ENCODE results near the gene ARMC6. TPM values are rescaled to one million over a fixed set of nuclear protein-coding genes. Genes with fewer than 3 reads are reported as not detected.

The ARMC6 gene
- total and polyA plus RNA-seq, 7 donors, result 11.4 to 23.5 (median 15.6) TPM

DNA sequence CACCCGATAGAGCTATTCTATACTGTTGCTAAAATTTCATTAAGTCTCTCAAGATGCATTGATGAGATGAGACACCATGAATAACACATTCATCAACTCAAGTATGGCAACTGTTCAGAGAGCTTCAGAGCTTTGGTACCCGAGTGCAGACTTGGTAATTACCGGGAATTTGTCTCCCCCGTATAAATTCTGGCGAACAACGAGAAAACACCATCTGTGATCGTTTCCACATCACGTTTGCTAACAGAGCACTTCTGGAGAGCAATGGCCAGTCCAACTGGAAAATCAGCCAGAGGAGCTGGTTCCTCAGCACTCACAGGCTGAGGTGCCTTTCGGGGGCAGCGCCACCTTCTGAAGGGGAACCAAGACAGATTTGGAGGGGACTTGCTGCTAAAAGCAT is 40.3 kb upstream of the ARMC6 start:
- no peak for DNase-seq
- H3K36me3 ChIP-seq, result peaks cover 9 to 60% (median 23%) of the 10 kb centered on the region in 4 donors
- no peak overlapping the region for H3K27ac ChIP-seq
- H3K4me3 ChIP-seq, result no peak overlapping the region
- no peaks in the 10 kb centered on the region for H3K4me1 ChIP-seq
- TF ChIP-seq POLR2A (IDR thresholded peaks at IDR 0.05) (no peak), EP300 (IDR thresholded peaks at IDR 0.05) (no peak), POLR2AphosphoS5 (IDR thresholded peaks at IDR 0.05) (no peak), CTCF (IDR thresholded peaks at IDR 0.05) (no peak)
- intact Hi-C loops (cut with DNase I), result no loop called here
- no peaks in the 10 kb centered on the region for H3K27me3 ChIP-seq
- 89 to 91% methylated on average over 10 of the region's 10 CpGs for WGBS, 2 donors
- H3K9me3 ChIP-seq, result no peaks in the 10 kb centered on the region

DNA sequence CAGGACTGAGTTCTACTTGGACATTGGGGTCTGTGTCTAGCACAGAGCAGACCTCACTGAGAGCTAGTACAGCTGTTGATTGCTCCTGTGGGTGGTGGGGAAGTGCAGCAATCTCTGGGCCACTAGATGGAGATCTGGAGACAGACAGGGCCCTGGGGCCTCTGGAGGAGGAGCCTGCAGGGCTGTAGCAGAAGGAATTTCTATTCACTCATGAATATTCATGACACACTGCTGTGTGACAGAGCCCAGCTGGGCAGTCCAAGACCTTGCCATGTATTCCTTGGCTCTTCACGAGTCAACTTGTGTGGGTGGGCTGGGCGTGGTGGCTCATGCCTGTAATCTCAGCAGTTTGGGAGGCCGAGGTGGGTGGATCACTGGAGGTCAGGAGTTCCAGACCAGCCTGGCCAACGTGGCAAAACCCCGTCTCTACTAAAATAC is 37.6 kb upstream of the ARMC6 start:
- Histone ChIP-seq H3K4me3 (no peak overlapping the region), H3K27me3 (no peaks in the 10 kb centered on the region), H3K4me1 (no peaks in the 10 kb centered on the region), H3K36me3 (peaks cover 9 to 81% (median 35%) of the 10 kb centered on the region in 4 donors), H3K9me3 (no peaks in the 10 kb centered on the region), H3K27ac (no peak overlapping the region)
- TF ChIP-seq POLR2A (IDR thresholded peaks at IDR 0.05), result no peak
- TF ChIP-seq EP300 (IDR thresholded peaks at IDR 0.05), result no peak
- TF ChIP-seq CTCF (IDR thresholded peaks at IDR 0.05), result no peak
- peak in 2 of 4 donors; percentile 6 to 36 for TF ChIP-seq POLR2AphosphoS5 (IDR thresholded peaks at IDR 0.05)
- DNase-seq, result peak; percentile 82
- intact Hi-C loops (cut with DNase I), result no loop called here
- WGBS, 2 donors, result 73 to 75% methylated on average over 5 of the region's 5 CpGs

GRCh38 chr19:18996351-18996750 is 37.1 kb upstream of the ARMC6 start:
- no peak for DNase-seq
- no peaks in the 10 kb centered on the region for H3K4me1 ChIP-seq

GRCh38 chr19:18996796-18997394 is 36.5 kb upstream of the ARMC6 start:
- no peak for DNase-seq
- 82 to 85% methylated on average over 6 of the region's 6 CpGs for WGBS, 2 donors
- intact Hi-C loops (cut with DNase I), result no loop called here
- no peak overlapping the region for H3K27ac ChIP-seq
- H3K36me3 ChIP-seq, result peaks cover 9 to 84% (median 35%) of the 10 kb centered on the region in 4 donors
- no peaks in the 10 kb centered on the region for H3K9me3 ChIP-seq
- H3K4me3 ChIP-seq, result no peak overlapping the region
- TF ChIP-seq CTCF (IDR thresholded peaks at IDR 0.05), result no peak
- no peak for TF ChIP-seq POLR2A (IDR thresholded peaks at IDR 0.05)
- TF ChIP-seq EP300 (IDR thresholded peaks at IDR 0.05), result no peak
- TF ChIP-seq POLR2AphosphoS5 (IDR thresholded peaks at IDR 0.05), result no peak
- no peaks in the 10 kb centered on the region for H3K4me1 ChIP-seq
- H3K27me3 ChIP-seq, result no peaks in the 10 kb centered on the region

More at GRCh38 chr19:18996351-18996750, 37.1 kb upstream of the ARMC6 start:
- Histone ChIP-seq H3K27ac (no peak overlapping the region), H3K4me3 (no peak overlapping the region), H3K27me3 (no peaks in the 10 kb centered on the region), H3K36me3 (peaks cover 9 to 81% (median 36%) of the 10 kb centered on the region in 4 donors), H3K9me3 (no peaks in the 10 kb centered on the region)
- no peak for TF ChIP-seq CTCF (IDR thresholded peaks at IDR 0.05)
- TF ChIP-seq POLR2AphosphoS5 (IDR thresholded peaks at IDR 0.05), result no peak
- TF ChIP-seq POLR2A (IDR thresholded peaks at IDR 0.05), result no peak
- no peak for TF ChIP-seq EP300 (IDR thresholded peaks at IDR 0.05)
- WGBS, 2 donors, result 94 to 95% methylated on average over 10 of the region's 10 CpGs
- intact Hi-C loops (cut with DNase I), result no loop called here

DNA sequence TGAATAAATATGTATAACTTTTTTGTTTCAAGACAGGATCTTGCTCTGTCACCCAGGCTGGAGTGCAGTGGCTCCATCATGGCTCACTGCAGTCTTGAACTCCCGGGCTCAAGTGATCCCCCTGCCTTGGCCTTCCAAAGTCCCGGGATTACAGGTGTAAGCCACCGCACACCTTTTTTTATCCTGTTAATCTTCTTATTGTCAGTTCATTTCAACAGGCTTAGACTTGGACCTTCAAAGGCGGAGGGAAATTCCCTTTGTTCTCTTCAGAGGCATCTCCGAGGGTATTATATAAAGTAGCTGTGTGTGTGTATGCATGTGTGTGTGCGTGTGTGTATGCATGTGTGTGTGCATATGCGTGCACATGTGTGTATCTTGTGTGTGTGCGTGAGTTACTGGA is 35.1 kb upstream of the ARMC6 start:
- no peaks in the 10 kb centered on the region for H3K4me1 ChIP-seq
- H3K27me3 ChIP-seq, result no peaks in the 10 kb centered on the region
- intact Hi-C loops (cut with DNase I), result no loop called here
- no peak for DNase-seq
- no peak overlapping the region for H3K27ac ChIP-seq
- TF ChIP-seq POLR2AphosphoS5 (IDR thresholded peaks at IDR 0.05) (no peak), POLR2A (IDR thresholded peaks at IDR 0.05) (no peak)
- peaks cover 14 to 86% (median 36%) of the 10 kb centered on the region in 4 donors for H3K36me3 ChIP-seq
- WGBS, 2 donors, result 92 to 94% methylated on average over 8 of the region's 8 CpGs
- H3K9me3 ChIP-seq, result no peaks in the 10 kb centered on the region
- H3K4me3 ChIP-seq, result no peak overlapping the region

Data from sigmoid colon (tissue), 7 donors.